Rectal smooth muscle tissue (tissue), 1 donor: ENCODE results near the gene ERV3-1.
"Not testable (repeated sequence)": the region's sequence is repeated elsewhere in the genome, so short reads cannot be mapped to it uniquely, and the experiment has no call there.

Source experiments
- H3K27ac ChIP-seq: one replicate; pipeline ENCODE4 v1.7.0; 2013; ENCODE audit warnings: low read depth, low read length, inconsistent platforms
- H3K27me3 ChIP-seq: one replicate; pipeline ENCODE4 v1.7.0; 2013; ENCODE audit warnings: low read length; ENCODE audit not compliant: control insufficient read depth, insufficient read depth
- H3K36me3 ChIP-seq: one replicate; pipeline ENCODE4 v1.7.0; 2013; ENCODE audit warnings: low read length; ENCODE audit not compliant: control insufficient read depth, insufficient read depth
- H3K4me1 ChIP-seq: one replicate; pipeline ENCODE4 v1.7.0; 2013; ENCODE audit warnings: low read length; ENCODE audit not compliant: control insufficient read depth, insufficient read depth
- H3K4me3 ChIP-seq: one replicate; pipeline ENCODE4 v1.7.0; 2013; ENCODE audit warnings: low read length
- H3K9ac ChIP-seq: one replicate; pipeline ENCODE4 v1.7.0; 2013; ENCODE audit warnings: low read length

Gene ERV3-1

DNA sequence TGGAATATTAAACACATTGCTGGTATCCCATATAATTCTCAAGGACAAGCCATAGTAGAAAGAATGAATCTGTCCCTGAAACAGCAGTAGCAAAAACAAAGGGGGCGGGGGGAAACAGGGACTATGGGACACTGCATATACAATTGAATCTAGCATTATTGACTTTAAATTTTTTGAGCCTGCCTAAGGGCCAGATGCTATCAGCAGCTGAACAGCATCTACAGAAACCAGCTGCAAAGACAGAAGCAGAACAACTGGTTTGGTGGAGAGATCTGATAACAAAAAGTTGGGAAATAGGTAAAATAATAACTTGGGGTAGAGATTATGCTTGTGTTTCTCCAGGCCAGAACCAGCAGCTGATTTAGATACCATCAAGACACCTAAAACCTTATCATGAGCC lies 57.7 kb downstream of the ERV3-1 start:
- not testable (repeated sequence) for H3K4me3 ChIP-seq, H3K36me3 ChIP-seq, H3K9ac ChIP-seq, H3K4me1 ChIP-seq, H3K27ac ChIP-seq
- peaks cover 14% of the 10 kb centered on the region for H3K27me3 ChIP-seq

DNA sequence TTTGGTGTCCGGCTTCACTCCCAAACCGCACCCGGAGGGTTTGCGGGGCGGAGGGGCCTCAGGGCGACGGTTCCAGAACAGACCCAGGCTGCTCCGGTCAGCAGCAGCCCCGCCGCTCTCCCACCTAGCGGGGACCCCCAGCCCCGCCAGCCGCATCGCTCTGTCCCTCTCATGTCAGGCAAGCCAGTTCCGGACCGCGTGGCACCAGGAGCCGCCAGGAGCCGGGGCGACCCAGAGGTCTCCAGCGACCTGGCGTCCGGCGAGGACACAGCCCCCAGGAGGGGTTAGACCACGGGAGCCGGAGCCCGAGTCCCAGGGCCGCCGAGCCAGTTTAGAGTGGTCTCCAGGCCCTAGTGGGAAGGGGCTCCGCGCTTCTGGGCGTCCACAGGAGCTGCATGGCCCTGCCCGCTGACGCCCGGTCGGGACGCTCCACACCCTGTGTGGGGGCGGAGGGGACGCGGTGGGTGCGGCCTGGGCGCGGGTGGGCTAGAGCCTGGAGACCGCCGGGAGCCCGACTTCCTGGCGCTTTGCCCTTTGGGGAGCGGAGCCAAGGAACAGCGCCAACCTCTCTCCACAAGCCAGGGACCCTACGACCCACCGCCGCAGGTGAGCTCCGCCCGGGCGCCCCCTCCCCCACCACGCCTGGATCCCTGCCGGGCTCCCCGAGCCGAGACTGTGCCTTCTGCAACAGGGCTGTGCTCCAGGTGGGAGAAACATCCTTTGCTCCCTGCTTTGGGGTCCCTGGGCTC lies 59.1 kb downstream of the ERV3-1 start:
- Histone ChIP-seq H3K9ac (no peak overlapping the region), H3K27me3 (peaks cover 14% of the 10 kb centered on the region), H3K27ac (no peak overlapping the region), H3K4me3 (peak overlapping the region; percentile 54), H3K4me1 (no peaks in the 10 kb centered on the region), H3K36me3 (no peaks in the 10 kb centered on the region)

GRCh38 chr7:64946772-64947171 lies 59.7 kb downstream of the ERV3-1 start:
- no peaks in the 10 kb centered on the region for H3K36me3 ChIP-seq
- H3K27me3 ChIP-seq: peaks cover 14% of the 10 kb centered on the region
- peak overlapping the region; percentile 54 for H3K4me3 ChIP-seq
- no peaks in the 10 kb centered on the region for H3K4me1 ChIP-seq
- no peak overlapping the region for H3K9ac ChIP-seq
- no peak overlapping the region for H3K27ac ChIP-seq

- peaks cover 14% of the 10 kb centered on the region for H3K27me3 ChIP-seq
- H3K27ac ChIP-seq: no peak overlapping the region
- no peaks in the 10 kb centered on the region for H3K4me1 ChIP-seq
- H3K9ac ChIP-seq: no peak overlapping the region
- no peak overlapping the region for H3K4me3 ChIP-seq
- no peaks in the 10 kb centered on the region for H3K36me3 ChIP-seq
Measured at GRCh38 chr7:64945503-64946175, 60.8 kb downstream of the ERV3-1 start.

DNA sequence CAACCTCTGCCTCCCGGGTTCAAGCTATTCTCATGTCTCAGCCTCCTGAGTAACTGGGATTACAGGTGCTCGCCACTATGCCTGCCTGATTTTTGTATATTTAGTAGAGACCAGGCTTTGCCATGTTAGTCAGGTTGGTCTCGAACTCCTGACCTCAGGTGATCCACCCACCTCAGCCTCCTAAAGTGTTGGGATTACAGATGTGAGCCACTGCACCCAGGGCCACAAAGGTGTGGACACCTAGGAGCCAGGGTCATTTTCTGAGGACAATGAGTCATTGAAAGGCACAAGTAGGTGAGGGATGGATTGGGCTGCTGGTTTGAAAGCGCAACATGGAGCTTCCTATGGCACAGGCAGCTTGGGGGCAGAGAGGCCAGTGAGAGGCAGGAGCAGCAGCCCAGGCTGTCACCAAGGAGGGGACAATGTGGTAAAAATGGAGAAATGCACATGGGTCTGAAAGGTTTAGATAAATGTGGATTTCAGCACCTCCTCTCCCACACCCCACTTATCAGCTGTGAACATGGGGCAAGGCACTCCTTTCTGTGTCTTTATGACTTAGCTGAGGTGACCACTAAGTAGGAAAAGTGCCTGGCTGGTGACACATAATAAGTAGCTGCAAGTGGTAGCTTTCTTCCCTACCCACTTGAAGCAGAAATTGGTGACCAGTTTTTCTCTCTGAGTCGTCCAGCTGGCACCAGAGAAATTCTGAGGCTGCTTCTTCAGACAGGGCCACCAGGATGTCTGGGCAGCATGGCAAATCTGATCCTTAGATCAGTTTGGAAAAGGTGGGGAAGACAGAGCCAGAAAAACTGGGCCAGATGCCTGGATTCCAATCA lies 61.6 kb downstream of the ERV3-1 start:
- not testable (repeated sequence) for H3K4me1 ChIP-seq, H3K9ac ChIP-seq, H3K36me3 ChIP-seq, H3K27ac ChIP-seq, H3K4me3 ChIP-seq
- peaks cover 14% of the 10 kb centered on the region for H3K27me3 ChIP-seq
